C4-2B (cell line): ENCODE data around the gene SLCO4A1.

Experiments used
- H3K27ac ChIP-seq: fragments of 450-650 bp; 2 replicates; pipeline ENCODE4 v1.5.1; 2017
- ZFX ChIP-seq: fragments of 450-650 bp; IDR thresholded peaks from 2 replicates; pipeline ENCODE4 v1.6.1; 2017
- TF ChIP-seq, protein P1 (sequence below): fragments of 450-650 bp; conservative IDR thresholded peaks from 2 replicates; pipeline ENCODE4 v1.5.1; 2017; ENCODE audit warnings: mild to moderate bottlenecking

The SLCO4A1 gene

DNA sequence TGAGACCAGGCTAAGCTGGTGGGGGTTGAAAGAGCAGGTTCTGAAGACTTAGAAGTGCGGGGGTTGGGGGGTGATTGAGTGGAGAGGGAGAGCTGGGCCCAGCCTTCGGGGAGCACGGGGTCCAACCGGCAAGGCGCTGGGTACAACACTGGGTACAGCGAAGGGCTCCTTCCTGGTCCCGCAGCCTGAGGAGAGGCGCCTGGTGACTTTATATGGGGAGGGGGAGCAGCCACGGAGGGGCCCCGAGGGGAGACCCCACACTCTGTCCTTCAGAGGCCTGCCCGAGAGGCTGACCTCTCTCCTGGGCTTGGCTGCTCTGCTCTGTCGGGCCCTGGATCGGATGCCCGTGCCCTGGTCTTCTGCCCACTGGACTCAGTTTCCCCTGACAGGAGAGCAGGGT, 55.9 kb downstream of the SLCO4A1 start:
- TF ChIP-seq ZFX = no peak
- TF ChIP-seq, protein P1, sequence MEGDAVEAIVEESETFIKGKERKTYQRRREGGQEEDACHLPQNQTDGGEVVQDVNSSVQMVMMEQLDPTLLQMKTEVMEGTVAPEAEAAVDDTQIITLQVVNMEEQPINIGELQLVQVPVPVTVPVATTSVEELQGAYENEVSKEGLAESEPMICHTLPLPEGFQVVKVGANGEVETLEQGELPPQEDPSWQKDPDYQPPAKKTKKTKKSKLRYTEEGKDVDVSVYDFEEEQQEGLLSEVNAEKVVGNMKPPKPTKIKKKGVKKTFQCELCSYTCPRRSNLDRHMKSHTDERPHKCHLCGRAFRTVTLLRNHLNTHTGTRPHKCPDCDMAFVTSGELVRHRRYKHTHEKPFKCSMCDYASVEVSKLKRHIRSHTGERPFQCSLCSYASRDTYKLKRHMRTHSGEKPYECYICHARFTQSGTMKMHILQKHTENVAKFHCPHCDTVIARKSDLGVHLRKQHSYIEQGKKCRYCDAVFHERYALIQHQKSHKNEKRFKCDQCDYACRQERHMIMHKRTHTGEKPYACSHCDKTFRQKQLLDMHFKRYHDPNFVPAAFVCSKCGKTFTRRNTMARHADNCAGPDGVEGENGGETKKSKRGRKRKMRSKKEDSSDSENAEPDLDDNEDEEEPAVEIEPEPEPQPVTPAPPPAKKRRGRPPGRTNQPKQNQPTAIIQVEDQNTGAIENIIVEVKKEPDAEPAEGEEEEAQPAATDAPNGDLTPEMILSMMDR = no peak
- no peak overlapping the region for H3K27ac ChIP-seq

DNA sequence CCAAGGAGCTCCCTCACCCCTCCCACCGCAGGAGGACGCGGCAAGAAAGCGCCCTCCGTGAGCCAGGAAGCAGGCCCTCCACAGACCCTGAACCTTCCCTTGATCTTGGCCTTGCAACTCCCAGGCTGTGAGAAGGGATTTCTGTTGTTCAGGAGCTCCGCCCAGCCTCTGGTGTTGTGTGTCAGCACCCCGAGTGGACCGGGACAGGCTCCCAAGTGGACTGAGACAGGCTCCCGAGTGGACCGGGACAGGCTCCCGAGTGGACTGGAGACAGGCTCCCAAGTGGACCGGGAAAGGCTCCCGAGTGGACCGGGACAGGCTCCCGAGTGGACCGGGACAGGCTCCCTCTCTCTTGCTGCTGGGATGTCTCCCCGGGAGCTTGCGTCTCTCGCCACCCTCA, 57.0 kb downstream of the SLCO4A1 start:
- TF ChIP-seq, protein P1 = no peak
- no peak for TF ChIP-seq ZFX
- no peak overlapping the region for H3K27ac ChIP-seq

DNA sequence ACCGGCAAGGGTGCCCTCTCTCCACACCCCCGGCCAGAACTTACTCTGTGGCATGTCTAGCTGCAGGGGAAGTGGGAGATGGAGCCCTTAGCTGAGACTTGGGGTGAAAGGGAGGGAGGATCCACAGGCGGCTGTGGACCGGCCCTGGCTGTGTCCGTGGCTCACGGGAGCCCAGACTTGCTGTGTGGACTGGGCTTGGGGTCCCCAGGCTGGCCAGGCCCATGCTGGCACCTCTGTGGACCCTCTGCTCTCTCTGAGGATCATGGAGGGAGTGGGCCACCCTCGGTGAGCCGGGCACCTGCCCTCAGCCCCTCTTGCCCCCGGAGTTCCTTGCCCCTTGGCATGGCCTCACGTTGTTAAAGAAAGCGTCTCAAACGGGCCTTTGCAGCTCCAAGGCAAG, 57.4 kb downstream of the SLCO4A1 start:
- H3K27ac ChIP-seq = no peak overlapping the region
- TF ChIP-seq ZFX = no peak
- TF ChIP-seq, protein P1 = no peak

DNA sequence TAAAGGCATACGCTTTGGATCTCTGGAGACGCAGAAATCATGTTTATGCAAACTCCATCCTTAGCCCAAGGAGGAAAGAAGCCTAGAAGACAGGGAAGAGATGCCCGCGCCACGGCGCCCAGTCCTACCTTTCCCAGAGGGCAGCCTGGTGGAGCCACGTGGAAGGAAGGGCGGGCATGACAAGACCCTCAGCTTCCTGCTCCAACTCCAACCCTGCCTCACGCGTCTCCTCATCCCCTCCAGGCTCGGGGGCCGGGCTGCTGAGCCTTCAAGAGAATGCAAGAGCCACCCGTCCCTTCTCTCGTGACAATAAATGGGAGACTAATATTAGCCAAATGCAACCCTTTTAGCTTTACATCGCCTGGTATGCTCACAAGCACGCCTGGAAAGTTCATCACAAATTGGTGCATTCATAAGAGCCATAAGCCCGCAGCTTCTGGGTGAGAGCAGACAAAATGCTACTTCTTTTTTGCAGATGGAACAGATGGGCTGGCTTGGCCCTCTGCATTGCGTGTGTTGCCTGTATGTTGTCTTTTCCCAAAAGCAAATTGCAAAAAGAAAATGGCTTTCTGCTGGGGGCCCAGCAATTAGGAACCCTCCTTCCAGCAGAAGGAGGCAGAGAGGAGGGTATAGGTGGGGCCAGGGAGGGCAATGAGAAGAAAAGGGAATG, 58.1 kb downstream of the SLCO4A1 start:
- TF ChIP-seq ZFX = no peak
- TF ChIP-seq, protein P1 = no peak

DNA sequence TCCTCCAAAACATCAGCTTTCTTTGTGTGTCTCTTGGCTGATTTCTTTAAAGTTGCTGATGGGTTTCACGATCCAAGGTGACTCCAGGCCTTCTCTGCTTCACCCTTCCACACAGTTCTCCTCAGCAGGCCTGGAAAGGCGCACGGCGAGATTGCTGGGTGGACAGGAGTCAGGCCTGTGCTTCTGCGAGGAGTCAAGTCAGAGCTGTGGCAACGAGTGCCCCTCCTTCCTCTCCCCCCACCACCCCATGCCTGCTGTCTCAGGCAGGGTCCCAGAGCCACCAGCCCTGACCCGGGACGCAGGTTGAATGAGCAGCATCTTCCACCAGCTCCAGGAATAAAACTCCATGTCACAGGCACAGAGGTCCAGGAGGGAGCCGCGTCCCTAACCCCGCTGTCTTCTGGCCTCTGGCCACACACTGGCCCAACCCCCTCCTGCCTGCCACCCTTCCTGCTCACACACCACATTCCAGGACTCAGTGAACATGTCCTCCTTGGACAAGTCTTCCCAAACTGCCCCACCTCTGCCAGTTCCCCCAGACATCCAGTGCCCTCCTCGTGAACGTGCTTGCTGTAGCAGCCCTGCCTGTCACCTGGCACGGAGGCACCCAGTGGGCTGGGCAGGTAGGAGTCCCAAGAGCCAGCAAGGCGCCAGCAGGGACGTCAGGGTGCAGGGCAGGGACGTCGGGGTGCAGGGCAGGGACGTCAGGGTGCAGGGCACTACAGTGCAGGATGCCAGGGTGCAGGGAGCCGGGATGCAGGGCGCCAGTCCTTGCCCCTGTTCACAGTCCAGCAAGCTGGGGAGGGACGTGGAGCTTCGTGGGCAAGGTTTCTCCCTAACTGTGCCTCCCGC, 59.1 kb downstream of the SLCO4A1 start:
- no peak overlapping the region for H3K27ac ChIP-seq
- TF ChIP-seq, protein P1 = no peak
- no peak for TF ChIP-seq ZFX

More for the DNA sequence above, 58.1 kb downstream of the SLCO4A1 start:
- H3K27ac ChIP-seq = no peak overlapping the region

DNA sequence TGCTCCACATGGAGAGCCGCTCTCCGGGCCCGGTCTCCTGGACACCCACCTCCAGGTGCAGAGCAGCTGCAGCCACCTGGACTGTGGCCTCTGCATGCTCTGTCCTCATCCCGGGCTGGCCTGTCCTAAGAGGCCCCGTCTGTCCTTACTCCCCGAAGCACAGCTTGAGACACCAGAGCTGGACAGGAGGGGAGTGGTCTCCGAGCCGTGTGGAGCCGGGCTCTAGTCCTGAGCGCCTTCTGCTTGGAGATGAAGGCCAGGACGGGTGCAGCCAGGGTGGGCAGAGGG, 59.7 kb downstream of the SLCO4A1 start:
- TF ChIP-seq, protein P1 = no peak
- TF ChIP-seq ZFX = no peak
- no peak overlapping the region for H3K27ac ChIP-seq
